Epithelial cell of esophagus (primary cell): ENCODE measurements around the gene ABTB1.

Source experiments
- DNase-seq: peaks from one replicate; pipeline ENCODE4 v3.0.0; 2010; ENCODE audit warnings: low read depth
- H3K4me3 ChIP-seq: 2 replicates; pipeline ENCODE4 v1.5.1; 2011; ENCODE audit warnings: mild to moderate bottlenecking, low read length, control low read depth
- CTCF ChIP-seq: IDR thresholded peaks from 2 replicates; pipeline ENCODE4 v1.5.1; 2011; ENCODE audit warnings: low read depth, mild to moderate bottlenecking, low read length, control low read depth, inconsistent platforms; ENCODE audit not compliant: insufficient read depth; ENCODE audit errors: missing control alignments

ABTB1 gene

DNA sequence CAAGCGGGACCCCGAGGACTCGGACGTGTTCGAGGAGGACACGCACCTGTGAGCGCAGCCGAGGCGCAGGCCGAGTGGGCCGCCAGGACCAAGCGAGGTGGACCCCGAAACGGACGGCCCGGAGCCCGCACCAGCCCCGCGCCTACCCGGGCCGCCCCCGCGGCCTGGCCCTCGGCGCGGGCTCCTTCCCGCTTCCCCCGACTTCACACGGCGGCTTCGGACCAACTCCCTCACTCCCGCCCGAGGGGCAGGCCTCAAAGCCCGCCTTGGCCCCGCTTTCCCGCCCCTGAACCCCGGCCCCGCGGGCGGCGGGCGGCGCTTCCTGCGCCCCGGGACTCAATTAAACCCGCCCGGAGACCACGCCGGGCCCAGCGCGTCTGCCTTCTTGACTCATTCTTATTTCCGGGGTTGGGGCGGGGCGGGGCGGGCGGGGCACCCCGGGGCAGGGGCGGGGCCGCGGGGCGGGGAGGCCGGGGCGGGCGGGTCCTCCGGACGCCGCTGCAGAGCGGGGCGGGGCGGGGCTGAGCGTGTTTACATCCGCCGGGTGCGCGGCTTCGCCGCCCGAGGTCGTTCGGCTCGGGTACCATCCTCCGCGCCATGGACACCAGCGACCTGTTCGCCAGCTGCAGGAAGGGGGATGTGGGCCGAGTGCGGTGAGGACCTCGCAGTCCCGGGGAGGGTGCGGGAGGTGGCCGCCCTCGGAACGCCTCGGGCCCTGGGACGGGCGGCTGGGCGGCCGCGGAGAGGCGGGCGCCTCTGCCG lies at the start of gene ABTB1:
ABTB1 (plus strand) TSS at position 524 of the 762 bp plus-strand sequence; CDS start at position 598, 74 bp downstream.
- peak within 1 kb of the TSS; percentile 51 for H3K4me3 ChIP-seq
- no peak for TF ChIP-seq CTCF
- peak; percentile 80 for DNase-seq

- DNase-seq = no peak
- no peak for TF ChIP-seq CTCF
- H3K4me3 ChIP-seq = no peak overlapping the region
These were observed 48.7 kb upstream of the ABTB1 start for GRCh38 chr3:127624063-127624462.

DNA sequence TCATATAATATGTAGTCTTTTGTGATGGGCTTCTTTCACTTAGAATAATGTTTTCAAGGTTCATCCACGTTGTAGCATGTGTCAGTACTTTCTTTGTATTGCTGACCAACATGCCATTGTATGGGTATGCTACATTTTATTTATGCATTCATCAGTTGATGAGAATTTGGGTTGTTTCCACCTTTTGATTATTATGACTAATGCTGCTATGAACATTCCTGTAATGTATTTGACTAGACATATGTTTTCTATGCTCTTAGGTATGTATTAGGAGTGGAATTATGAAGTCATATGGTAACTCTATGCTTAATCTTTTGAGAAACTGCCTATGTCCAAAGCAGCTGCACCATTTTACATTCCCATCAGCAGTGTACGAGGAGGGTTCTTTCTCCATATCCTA lies 46.9 kb upstream of the ABTB1 start:
- DNase-seq = no peak
- no peak for TF ChIP-seq CTCF
- H3K4me3 ChIP-seq = no peak overlapping the region

DNA sequence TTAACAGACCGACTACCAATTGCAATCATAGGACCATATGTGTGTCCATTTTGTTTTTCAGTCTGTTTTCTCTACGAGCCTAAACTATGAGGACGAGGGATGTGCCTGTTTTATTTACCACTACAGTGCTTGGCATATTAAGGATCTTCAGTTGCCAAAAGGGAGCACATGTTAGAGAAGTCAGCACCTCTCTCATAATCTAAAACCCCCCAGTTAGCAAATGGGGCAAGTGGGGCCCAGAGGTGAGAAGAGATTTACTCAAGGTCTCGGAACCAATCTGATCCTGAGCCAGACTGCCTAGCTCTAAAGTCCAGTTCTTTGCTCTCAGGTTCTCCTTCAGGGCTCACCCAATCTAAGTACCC lies 44.3 kb upstream of the ABTB1 start:
- no peak overlapping the region for H3K4me3 ChIP-seq
- DNase-seq = no peak
- no peak for TF ChIP-seq CTCF

GRCh38 chr3:127628788-127629466 lies 43.8 kb upstream of the ABTB1 start, which contains the start of gene PODXL2:
Gene PODXL2 (plus strand): TSS chr3:127629185. CDS start chr3:127629220, 35 bp downstream.
- H3K4me3 ChIP-seq = peak within 1 kb of the TSS; percentile 46
- DNase-seq = peak; percentile 56
- TF ChIP-seq CTCF = no peak

GRCh38 chr3:127629467-127630403 lies 43.0 kb upstream of the ABTB1 start:
- TF ChIP-seq CTCF = no peak
- H3K4me3 ChIP-seq = peak overlapping the region; percentile 46
- no peak for DNase-seq
